Astrocyte of the hippocampus (primary cell): Measurements from ENCODE around the gene SEPTIN12.
A peak's percentile ranks its signal among the peaks of the same experiment; 100 is the strongest.
"Not testable (repeated sequence)": the region's sequence is repeated elsewhere in the genome, so short reads cannot be mapped to it uniquely, and the experiment has no call there.

Experiments used
- DNase-seq: peaks from one replicate; pipeline ENCODE4 v3.0.0; 2011; ENCODE audit warnings: low read depth, low spot score

Gene SEPTIN12

DNA sequence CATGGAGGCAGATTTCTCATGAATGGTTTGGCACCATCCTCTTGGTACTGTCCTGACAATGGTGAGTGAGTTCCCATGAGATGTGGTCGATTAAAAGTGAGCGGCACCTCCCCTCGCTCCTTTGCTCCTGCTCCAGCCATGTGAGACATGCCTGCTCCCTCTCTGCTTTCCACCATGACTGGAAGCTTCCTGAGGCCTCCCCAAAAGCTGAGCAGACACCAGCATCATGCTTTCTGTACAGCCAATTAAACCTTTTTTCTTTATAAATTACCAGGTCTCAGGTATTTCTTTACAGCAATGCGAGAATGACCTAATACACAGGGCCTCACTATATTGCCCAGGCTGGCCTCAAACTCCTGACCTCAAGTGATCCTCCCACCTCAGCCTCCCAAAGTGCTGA lies 33.3 kb downstream of the SEPTIN12 start:
- no peak for DNase-seq

DNA sequence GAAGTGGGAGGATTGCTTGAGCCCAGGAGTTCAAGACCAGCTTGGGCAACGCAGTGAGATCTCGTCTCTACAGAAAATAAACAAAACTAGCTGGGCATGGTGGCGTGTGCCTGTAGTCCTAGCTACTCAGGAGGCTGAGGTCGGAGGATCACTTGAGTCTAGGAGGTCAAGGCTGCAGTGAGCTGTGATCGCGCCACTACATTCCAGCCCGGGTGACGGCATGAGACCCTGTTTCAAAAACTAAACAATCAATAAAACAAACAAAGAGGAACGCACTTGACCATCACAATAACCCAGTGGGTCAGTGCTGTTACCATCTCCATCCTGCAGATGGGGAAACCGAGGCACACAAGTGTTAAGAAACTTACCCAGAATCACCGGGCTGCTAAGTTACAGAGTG lies 34.9 kb downstream of the SEPTIN12 start:
- DNase-seq: no peak

DNA sequence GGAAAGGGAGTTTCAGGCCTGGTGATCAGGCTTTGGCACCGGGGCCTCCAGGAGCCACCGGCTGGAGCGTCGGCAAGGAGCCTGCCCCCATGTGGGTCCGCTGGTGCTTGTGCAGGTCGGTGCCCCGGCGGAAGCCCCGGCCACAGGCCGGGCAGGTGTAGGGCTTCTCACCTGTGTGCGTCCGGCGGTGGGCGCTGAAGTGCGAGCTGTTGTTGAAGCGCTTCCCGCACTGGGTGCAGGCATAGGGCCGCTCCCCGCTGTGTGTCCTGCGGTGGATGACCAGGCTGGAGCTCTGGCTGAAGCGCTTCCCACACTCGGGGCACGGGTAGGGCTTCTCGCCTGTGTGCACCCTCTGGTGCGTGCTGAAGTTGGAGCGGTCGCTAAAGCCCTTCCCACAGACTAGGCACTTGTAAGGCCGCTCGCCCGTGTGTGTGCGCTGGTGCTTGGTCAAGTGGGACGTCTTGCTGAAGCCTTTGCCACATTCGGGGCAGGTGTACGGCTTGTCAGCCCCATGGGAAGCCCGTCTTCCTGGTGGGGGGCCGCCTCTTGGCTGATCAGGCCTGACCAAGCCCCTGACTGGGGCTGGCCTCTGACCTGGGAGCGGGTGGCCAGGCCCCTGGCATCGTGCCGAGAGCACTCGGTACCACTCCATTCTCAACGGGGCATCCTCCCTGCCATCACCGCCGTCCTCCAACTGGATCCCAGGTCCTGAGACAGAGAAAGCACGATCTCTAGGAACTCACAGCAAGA lies 35.6 kb downstream of the SEPTIN12 start:
- DNase-seq: no peak

DNA sequence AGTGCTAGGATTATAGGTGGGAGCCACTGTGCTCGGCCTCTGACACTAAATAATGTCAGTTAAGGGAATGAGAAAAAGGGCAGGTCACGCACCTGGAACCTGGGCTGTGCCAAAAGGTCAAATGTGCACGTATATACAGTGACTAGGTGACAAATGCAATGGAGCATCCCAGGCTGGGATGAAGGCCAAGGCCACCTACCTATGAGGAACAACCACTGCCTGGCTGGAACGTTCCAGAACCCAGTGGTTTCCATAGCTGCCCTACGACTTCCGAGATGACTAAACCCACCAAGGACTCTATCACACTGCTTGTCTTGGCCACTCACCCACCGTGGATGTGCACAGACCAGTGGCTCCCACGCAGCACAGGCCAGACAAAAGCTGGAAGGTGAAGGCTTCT lies 37.2 kb downstream of the SEPTIN12 start:
- DNase-seq: no peak

DNA sequence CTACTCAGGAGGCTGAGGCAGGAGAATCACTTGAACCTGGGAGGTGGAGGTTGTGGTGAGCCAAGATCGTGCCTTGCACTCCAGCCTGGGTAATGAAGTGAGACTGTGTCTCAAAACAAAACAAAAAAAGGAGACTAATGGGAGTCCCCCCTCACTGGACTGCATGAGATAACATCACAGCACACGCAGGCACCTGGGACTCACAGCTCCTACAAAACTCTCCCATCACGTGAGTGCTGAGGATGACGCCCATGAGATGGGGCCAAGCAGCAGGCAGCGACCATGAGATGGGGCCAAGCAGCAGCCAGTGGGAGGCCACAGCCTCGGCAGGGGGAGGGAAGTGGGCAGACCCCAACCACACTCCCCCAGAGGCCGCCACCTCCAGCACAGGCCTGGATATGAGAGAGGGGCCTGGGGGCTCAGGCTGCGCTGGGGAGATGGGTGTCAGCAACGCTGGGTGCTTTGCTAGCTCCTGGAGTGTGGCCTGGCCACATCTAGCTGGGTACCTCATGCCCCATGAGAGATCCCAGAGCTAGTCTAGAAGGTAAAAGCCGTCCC lies 38.4 kb downstream of the SEPTIN12 start:
- DNase-seq: no peak

DNA sequence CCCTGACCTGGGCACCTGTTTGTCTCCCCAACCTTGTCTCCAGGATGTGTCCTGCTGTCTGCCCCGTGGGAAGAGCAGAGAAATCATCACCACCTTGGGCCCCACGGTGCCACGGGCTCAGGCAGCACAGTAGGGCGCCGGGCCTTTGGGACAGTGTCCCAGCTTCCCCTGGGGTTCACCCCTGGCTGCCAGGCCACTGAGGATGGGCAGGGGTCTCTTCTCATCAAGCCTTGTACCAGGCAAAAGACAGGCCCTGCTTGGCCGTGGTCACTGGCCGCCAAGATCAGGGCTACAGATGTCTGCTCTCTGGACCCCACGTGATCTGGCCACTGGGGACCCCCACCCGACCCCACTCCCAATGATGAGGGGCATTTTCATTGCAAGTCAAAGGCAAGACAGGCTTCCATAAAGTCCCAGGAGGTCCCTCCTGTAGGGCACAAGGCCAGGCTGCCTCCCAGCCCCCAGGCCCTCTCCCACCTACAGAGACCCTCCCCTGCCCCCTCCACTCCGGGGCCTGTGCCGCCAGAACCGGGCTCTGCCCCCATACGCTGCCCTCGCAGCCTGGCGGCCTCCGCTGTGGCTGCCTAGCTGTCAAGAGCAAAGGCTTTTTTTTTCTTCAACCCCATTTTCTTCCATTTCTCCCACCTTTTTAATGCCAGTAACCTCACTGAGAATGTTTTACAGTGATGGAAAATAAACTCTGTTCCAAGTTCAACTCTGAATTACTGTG lies 39.3 kb downstream of the SEPTIN12 start:
- DNase-seq: no peak

DNA sequence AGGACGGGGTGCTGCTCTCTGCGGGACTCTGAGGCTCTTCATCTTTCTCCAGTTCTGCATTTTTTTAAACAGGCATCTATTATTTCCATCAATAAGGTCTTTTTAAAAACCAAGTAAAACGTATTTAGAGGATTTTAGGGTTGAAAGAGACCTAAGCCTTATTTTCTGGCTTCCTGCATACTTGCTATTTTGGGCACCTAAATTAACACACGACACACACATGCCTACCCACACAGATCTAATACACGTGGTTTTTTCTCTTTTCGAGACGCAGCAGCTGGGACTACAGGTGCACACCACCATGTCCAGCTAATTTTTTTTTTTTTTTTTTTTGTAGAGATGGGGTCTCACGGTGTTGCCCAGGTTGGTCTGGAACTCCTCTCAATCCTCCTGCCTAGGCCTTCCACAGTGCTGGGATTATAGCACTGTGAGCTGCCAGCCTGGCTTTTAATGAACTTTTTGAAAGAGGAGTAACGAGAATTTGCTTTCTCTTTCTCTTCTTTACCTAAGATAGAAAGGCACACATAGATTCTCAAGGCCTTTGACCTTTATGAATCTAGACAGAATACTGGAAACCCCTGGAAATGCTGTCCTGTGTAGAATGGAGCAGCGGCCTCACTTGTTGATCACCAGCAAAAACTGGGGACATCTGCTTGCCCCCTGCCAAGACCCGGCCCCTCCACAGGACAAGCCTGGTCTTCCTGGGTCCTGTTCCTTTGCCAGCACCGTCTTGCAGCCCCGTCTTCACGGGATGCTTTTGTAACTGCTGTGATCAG lies 40.1 kb downstream of the SEPTIN12 start:
- no peak for DNase-seq

DNA sequence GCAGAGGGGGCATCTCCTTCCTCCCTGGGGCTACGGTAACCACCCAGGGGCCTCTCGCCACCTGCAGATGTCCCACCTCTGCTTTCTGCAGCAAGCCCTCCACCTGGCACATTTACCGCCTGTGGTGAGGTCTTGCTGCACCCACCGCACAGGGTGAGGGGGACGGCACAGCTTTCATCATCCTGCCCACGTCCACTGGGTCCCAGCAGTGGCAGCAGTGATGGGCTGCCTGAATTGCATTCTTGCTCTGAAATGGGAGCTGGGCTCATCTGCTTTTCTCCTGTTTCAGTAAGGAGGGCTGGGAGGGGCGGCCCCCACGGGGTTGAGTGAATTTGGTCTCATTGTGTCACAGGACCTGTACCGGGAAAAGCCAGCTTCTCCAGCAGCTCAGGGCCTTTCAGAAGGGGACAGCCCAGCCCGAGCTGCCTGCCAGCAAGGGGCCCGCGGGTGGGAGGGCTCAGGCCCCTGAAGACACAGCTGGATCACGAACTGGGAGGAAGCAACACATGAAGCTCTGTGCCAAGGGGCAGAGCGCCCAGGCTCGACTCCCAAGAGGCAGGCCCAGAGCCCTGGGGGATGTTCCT lies 41.1 kb downstream of the SEPTIN12 start:
- DNase-seq: peak; percentile 24

DNA sequence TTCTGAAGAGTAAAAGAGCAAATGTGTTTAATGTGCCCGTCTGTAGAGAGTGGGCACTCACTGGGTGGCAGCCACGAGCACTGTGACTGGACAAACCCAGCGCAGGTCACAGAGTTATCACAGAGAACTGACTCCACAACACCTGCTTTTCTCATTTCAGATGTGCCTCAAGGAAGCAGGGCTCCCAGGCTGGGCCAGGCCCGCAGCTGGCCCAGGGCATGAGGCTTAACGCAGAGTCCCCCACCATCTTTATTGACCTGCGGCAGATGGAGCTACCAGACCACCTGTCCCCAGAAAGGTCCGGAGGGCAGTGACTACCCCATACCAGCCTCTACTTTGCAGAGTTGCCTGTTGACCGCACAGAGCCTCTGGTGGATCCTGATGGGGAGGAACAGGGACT lies 41.9 kb downstream of the SEPTIN12 start:
- no peak for DNase-seq

DNA sequence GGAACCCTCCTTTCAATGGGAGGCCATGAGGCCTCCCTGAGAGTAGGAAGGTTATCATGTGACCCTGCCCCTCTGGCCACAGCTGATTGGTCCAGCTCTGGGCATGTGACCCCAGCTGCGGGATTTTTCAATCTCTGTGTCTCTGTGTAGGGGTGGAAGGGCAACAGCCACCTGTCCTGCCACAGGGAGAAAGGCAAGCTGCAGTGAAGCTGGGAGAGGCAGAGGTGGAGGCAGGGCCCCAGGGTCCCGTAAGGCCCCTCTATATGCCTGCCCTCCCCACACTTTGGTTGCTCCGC lies 42.9 kb downstream of the SEPTIN12 start:
- no peak for DNase-seq

DNA sequence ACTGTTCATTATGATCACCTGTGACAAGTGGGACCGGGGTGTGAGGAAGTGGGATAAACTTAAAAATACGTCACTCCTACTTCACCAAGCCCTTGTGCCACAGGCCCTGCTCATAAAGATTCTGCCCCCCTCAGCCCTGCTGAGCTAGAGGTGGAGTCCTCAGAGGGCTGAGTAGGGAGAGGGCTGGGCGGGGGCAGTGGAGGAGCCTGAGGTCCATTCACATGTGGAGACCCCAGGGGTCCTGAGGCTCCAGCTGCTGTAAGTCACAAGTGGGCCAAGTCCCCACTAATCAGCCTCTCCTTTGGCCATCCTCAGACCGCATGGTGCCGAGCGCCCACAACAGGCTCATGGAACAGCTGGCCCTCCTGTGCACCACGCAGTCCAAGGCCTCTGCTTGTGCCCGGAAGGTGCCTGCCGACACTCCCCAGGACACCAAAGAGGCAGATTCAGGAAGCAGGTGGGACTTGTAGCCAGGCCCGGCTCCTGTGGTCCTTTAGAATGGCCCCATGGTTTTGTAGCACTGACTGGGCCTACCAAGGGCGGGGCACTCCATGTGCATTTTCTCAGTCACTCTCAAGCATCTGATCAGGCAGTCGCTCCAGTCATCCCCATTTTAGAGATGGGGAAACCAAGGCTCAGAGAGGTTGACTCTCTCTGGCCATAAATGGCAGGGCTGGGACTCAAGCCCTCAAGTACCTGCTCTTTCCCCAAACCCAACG lies 43.4 kb downstream of the SEPTIN12 start:
- DNase-seq: no peak

DNA sequence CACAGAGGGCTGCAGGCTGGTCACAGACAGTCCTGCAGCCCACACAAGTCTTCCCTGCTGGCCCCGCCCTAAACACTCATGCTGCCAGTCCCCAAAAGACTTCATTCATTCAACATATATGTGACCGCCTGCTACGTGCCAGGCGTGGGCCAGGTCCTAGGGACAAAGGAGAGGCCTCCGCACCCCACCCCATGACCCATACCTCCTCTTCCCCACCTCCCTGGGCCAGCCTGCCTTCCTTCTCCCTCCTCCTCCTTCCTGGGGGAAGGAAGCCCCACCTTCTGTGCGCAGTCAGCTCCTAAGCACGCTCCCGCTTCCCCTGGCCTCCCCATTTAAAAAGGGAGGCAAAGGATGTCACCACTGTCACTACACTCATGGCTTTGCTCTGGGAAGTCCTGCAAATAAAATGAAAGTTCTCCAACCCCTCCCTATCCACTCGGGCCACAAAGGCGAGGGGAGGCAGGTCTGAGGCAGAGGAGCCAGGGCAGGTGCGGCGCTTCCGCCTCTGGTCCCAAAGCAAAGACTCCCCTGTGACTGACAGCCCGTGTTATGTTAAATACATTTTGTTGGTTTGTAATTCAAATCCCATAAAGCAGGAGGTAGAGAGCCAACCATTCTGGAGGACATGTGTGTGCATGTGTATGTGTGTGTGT lies 44.8 kb downstream of the SEPTIN12 start:
- DNase-seq: no peak

DNA sequence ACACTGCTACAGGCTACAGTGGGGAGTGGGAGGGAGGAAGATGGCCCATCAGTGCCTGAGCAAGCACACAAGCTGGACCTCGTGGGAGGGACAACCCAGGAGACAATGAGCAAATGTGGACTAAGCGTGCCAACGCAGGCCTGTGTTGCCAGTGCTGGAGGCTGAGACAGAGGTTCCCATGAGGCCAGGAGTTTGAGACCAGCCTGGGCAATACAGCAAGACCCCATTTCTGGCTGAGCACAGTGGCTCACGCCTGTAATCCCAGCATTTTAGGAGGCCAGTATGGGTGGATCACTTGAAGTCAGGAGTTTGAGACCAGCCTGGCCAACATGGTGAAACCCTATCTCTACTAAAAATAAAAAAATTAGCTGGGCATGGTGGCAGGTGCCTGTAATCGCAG lies 49.8 kb downstream of the SEPTIN12 start:
- not testable (repeated sequence) for DNase-seq

DNA sequence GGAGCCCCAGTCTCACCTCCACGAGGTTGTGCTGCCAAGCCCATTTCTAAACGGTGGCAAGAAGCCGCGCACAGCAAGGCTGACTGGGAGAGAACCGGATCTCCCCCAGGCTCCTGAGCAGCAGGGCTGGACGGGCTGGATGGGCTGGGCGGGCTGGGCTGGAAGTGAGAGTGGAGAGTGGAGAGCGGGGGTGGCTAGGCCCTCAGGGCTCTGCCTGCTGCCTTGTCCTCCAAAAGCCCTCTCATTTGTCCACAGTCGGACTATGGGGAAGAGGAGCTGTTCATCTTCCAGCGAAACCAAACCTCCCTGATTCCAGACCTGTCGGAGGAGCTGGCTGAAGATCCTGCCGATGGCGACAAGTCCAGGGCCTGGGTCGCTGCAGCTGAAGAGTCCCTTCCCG lies 50.6 kb downstream of the SEPTIN12 start:
- DNase-seq: no peak

DNA sequence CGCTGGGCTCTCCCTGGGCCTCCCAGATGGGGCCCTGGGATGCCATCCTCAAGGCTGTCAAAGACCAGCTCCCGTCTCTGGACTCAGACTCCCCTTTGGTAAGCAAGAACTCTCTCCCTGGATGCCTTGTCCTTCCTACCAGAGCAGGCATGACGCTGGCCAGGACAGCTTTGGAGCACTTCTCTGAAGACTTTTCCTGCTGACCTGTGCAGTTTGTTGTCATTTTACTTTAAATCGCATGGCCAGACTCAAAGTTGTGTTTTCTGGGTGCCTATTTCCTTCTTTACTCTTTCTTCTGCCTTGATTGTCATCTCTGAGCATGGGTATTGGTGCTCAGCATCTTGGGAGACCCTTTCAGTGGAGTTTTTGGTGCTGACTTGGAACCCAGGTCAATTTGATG lies 51.6 kb downstream of the SEPTIN12 start:
- DNase-seq: no peak

DNA sequence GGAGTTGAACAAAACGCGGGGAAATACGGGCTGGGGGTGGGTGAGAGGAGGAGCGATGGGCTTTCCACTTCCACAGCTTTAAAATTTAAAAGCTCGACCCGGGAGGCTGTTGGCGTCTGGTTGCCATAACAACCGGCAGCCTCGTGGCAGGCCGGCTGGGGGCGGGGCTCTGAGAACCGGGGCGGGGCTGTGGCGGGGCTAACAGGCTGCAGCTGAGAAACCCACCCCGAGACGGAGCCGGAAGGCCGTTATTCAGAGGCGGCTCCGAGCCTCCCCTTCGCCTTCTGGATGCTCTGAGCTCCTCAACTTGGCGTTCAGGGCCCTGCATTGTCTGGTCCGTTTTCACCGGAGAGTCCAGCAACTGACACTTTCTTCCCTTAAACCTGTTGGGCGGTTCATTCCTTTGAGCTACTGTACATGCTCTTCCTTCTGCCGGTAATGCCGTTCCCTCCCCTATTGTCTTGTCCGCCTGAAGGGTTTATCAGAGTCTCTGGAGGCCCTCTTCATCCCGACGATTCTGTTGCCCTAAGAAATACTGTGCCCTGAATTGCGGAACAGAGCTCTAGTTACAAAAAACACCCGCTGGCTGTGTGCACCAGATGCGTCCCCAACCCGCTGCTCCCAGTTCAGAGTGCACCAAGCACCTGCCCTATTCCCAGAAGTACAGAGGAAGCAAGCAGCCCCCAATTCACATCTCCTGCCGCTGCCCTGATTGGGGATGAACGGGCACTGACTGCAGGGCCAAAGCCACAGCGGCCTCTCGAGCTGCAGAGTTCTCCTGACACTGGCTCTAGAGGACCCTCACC lies 53.2 kb downstream of the SEPTIN12 start:
- DNase-seq: peak; percentile 91

DNA sequence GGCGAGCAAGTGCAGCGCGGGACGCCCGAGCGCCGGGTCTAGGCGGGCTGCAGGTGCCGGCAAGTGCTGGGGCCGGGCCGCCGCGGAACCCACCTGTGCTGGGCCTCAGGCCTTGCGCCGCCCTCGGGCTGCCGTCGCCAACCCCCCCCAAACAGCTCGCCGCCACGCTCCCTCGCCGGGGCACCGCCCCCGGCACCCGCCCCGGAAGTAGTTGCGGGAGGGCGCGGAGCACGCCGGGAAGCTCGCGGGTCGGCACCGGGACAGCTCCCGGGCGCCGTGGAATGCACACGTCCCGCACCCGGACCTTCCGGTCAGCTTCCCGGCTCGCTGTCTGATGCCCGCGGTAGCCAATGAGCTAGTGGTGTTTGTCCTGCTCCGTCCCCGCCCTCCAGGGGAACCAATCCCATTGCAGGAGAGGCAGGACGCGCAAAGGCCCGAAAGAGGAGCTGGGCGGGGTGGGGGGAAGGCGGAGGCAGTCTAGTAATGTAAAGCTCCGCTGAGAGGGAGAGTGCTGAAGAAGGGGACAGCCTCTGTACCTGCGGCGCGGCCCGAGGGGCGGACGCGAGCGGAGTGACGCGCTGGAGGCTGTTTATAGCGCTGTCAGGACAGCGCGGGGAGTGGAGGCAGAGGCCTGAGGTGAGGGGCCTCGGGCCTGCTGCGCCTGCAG lies 53.9 kb downstream of the SEPTIN12 start, which contains the start of the genes ANKS3 and DNAAF8:
Gene ANKS3 (minus strand): TSS at position 209 of the 667 bp plus-strand sequence. CDS start 4,122 bp downstream, outside the sequence.
Gene DNAAF8 (plus strand): TSS at position 475 of the 667 bp plus-strand sequence. CDS start 1,978 bp downstream, outside the sequence.
- DNase-seq: peak; percentile 98

DNA sequence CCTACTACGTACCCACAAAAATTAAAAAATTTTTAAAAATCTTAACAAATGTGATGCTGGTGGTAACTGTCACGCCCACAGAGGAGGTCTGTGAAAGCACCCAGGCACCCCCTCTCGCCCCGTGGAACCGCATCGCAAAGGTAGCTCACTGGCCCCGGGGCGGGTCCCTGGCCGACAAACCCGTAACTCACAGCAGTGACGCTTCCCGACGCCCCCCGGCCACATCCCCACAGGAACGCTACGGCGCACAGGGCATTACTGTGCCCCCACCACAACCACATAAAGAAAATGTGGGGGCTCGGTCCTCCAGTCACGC lies 54.4 kb downstream of the SEPTIN12 start:
- DNase-seq: no peak

DNA sequence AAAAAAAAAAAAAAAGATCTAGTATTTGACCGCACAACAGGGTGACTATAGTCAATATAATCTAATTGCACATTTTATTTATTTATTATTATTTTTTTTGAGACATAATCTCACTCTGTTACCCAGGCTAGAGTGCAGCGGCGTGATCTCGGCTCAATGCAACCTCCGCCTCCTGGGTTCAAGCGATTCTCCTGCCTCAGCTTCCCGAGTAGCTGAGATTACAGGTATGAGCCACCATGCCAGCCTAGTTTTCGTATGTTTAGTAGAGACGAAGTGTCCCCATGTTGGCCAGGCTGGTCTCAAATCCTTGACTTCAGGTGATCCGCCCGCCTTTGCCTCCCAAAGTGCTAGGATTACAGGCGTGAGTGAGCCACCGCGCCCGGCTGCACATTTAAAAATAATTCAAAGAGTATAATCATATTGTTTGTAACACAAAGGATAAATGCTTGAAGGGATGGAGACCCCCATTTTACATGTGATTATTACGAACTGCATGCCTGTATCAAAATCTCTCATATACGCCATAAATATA lies 54.9 kb downstream of the SEPTIN12 start:
- no peak for DNase-seq
